Calu3 (cell line): ENCODE results near the gene CDK9. TPM values are rescaled to one million over a fixed set of nuclear protein-coding genes. Genes with fewer than 3 reads are reported as not detected.
"Not testable (repeated sequence)": the region's sequence is repeated elsewhere in the genome, so short reads cannot be mapped to it uniquely, and the experiment has no call there.

ENCODE experiments used
- BruUV-seq: library from RNA; stranded (reverse); fragments of 400-500 nt; replicated peaks from 2 replicates; lab custom pipeline; 2021; lab: Mats Ljungman, UMichigan
- CTCF ChIA-PET: fragments of 300-600 bp; sonication (Branson Sonifier 250); formaldehyde crosslinking; loops from one replicate; lab custom pipeline; 2022; ENCODE audit warnings: antibody characterized with exemption; lab: Charles Lee
- DNase-seq: peaks from one replicate; pipeline ENCODE4 v3.0.0; 2022
- H3K27ac Mint-ChIP-seq: one replicate; pipeline ENCODE4 v1.8.0; 2022; ENCODE audit warnings: mixed read lengths; ENCODE audit not compliant: unreplicated experiment
- H3K27me3 Mint-ChIP-seq: one replicate; pipeline ENCODE4 v1.8.0; 2022; ENCODE audit warnings: mixed read lengths; ENCODE audit not compliant: unreplicated experiment
- H3K36me3 Mint-ChIP-seq: one replicate; pipeline ENCODE4 v1.8.0; 2022; ENCODE audit warnings: mild to moderate bottlenecking, moderate library complexity, mixed read lengths; ENCODE audit not compliant: insufficient read depth, unreplicated experiment
- H3K4me1 Mint-ChIP-seq: one replicate; pipeline ENCODE4 v1.8.0; 2022; ENCODE audit warnings: mild to moderate bottlenecking, low read depth, mixed read lengths; ENCODE audit not compliant: unreplicated experiment
- H3K4me3 Mint-ChIP-seq: one replicate; pipeline ENCODE4 v1.8.0; 2022; ENCODE audit warnings: mild to moderate bottlenecking, low read depth, moderate library complexity, mixed read lengths; ENCODE audit not compliant: unreplicated experiment
- H3K9me3 Mint-ChIP-seq: one replicate; pipeline ENCODE4 v1.8.0; 2022; ENCODE audit warnings: low read depth, mixed read lengths; ENCODE audit not compliant: unreplicated experiment
- CTCF ChIP-seq: fragments of 200-600 bp; IDR thresholded peaks from one replicate; pipeline ENCODE4 v1.8.0; 2022; ENCODE audit warnings: antibody characterized with exemption; ENCODE audit not compliant: unreplicated experiment
- intact Hi-C: fragments of 100-400 bp; cut with micrococcal nuclease; formaldehyde crosslinking; loops from one replicate; pipeline ENCODE4 v1.10.0; 2022; ENCODE audit not compliant: unreplicated experiment
- total RNA-seq: library from RNA; stranded (reverse); gene quantifications from 2 replicates; pipeline ENCODE4 v1.2.3, GENCODE V29; 2022

CDK9 gene
- total RNA-seq, 1 experiment from 2014 or later: 41.8 TPM

DNA sequence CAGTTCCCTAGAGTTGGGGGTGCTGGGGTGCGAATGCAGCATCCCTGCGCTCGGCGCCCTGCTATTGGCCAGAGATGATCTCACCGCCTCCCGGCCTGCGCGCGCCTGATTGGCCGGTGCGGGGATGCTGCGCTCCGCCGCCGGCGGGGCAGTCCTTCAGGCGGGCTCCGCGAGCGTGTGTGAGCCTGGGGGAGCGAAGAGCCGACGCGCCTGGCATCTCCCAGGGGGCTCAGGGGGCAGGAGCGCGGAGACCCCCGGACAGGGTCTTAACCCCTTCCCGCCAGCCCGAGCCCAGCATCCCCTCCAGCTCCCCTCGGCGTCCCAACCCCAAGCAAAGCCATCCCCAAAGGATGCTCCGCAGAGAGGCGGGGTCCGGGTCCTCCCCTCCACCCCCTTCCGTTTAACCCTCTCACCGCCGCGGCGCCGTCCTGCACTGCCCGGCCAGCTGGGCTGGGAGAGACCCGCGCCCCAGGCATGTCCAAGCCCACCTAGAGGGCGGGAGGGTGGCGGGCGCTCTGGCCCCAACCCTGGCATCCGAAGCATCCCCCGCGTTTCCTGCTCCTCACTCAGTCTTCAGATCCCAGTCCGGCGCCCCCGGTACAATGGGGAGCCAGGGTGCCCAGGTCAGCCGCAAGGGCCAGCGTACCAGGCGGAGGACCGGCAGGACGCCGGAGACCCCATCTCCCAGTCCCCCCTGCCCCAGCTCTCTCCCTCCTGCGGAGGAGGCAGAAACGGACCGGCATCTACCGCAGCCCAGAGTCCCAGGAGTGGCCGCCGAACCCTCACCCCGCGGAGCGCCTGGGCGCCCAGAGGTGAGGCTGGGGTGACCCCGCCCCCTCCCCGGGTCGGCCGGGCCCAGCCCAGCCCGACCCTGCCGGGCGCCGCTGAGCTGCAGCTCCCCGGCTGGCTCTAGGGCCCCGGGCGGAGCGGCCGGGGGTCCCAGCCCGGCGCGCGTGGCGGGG is 31.5 kb upstream of the CDK9 start:
- BruUV-seq: no TSS peak
- peaks cover 52% of the 10 kb centered on the region for H3K27me3 Mint-ChIP-seq
- no peaks in the 10 kb centered on the region for H3K9me3 Mint-ChIP-seq
- no peak for DNase-seq
- H3K4me1 Mint-ChIP-seq: no peaks in the 10 kb centered on the region
- no peak for TF ChIP-seq CTCF
- peaks cover 5% of the 10 kb centered on the region for H3K36me3 Mint-ChIP-seq
- H3K4me3 Mint-ChIP-seq: no peak overlapping the region
- intact Hi-C loops: no loop called here
- no peak overlapping the region for H3K27ac Mint-ChIP-seq
- CTCF ChIA-PET: no interaction called here

GRCh38 chr9:127755061-127756060 is 30.5 kb upstream of the CDK9 start:
- Mint-ChIP-seq H3K4me3 (no peak overlapping the region), H3K27ac (no peak overlapping the region), H3K36me3 (peaks cover 5% of the 10 kb centered on the region), H3K4me1 (no peaks in the 10 kb centered on the region), H3K27me3 (peaks cover 42% of the 10 kb centered on the region), H3K9me3 (no peaks in the 10 kb centered on the region)
- DNase-seq: no peak
- CTCF ChIA-PET: no interaction called here
- intact Hi-C loops: no loop called here
- no peak for TF ChIP-seq CTCF
- no TSS peak for BruUV-seq

- no TSS peak for BruUV-seq
- Mint-ChIP-seq H3K4me3 (no peak overlapping the region), H3K9me3 (no peaks in the 10 kb centered on the region), H3K27me3 (peaks cover 34% of the 10 kb centered on the region), H3K27ac (no peak overlapping the region), H3K36me3 (peaks cover 5% of the 10 kb centered on the region), H3K4me1 (no peaks in the 10 kb centered on the region)
- no peak for TF ChIP-seq CTCF
- intact Hi-C loops: no loop called here
- DNase-seq: no peak
- CTCF ChIA-PET: no interaction called here
Observed at GRCh38 chr9:127756233-127756632, 29.6 kb upstream of the CDK9 start.

DNA sequence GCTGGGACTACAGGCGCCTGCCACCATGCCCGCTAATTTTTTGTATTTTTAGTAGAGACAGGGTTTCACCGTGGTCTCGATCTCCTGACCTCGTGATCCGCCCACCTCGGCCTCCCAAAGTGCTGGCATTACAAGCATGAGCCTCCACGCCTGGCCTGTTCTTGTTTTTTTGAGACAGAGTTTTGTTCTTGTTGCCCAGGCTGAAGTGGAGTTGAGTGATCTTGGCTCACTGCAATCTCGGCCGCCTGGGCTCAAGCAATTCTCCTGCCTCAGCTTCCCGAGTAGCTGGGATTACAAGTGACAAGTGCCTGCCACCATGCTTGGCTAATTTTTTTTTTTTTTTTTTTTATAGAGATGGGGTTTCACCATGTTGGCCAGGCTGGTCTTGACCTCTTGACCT is 29.1 kb upstream of the CDK9 start:
- H3K4me3 Mint-ChIP-seq, H3K4me1 Mint-ChIP-seq, intact Hi-C loops, DNase-seq, H3K9me3 Mint-ChIP-seq, H3K27ac Mint-ChIP-seq, H3K36me3 Mint-ChIP-seq, BruUV-seq: not testable (repeated sequence)
- peaks cover 34% of the 10 kb centered on the region for H3K27me3 Mint-ChIP-seq
- CTCF ChIA-PET: interaction anchor here (0.6 kb wide), 1 partner anchor 205 kb away, joined by 3 read pairs; no protein-coding TSS in a partner anchor
